GM10266 (cell line): ENCODE results near the gene TGFB3.
"Not testable (repeated sequence)": the region's sequence is repeated elsewhere in the genome, so short reads cannot be mapped to it uniquely, and the experiment has no call there.

Experiments
- DNase-seq: peaks from one replicate; pipeline ENCODE4 v3.0.0; 2012; ENCODE audit errors: extremely low spot score
- TF ChIP-seq, protein P1 (sequence below): IDR thresholded peaks from 2 replicates; pipeline ENCODE4 v1.5.1; 2012; ENCODE audit warnings: mild to moderate bottlenecking, low read depth; ENCODE audit not compliant: control insufficient read depth, insufficient read depth; ENCODE audit errors: missing control alignments

The TGFB3 gene

DNA sequence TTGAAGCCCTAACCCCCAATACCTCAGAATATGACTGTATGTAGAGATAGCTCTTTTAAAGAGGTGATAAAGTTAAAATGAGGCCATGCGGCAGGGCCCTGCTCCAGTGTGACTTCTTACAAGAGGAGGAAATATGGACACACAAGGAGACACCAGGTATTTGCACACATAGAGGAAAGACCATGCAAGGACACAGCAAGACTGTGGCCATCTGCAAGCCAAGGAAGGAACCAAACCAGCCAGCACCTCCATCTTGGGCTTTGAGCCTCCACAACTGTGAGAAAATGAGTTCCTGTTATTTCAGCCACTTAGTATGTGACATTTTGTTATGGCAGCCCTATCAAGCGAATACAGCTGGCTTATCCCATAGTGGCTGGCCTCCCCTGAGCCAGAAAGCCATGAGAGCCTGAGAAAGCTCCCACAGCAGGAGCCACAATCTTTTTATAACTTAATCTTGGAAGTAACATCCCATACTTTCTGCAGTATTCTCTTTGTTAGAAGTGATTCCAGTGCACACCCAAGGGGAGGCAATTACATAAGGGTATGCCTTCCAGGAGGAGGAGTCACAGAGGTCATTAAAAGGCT lies 48.0 kb downstream of the TGFB3 start:
- DNase-seq = no peak
- TF ChIP-seq, protein P1, sequence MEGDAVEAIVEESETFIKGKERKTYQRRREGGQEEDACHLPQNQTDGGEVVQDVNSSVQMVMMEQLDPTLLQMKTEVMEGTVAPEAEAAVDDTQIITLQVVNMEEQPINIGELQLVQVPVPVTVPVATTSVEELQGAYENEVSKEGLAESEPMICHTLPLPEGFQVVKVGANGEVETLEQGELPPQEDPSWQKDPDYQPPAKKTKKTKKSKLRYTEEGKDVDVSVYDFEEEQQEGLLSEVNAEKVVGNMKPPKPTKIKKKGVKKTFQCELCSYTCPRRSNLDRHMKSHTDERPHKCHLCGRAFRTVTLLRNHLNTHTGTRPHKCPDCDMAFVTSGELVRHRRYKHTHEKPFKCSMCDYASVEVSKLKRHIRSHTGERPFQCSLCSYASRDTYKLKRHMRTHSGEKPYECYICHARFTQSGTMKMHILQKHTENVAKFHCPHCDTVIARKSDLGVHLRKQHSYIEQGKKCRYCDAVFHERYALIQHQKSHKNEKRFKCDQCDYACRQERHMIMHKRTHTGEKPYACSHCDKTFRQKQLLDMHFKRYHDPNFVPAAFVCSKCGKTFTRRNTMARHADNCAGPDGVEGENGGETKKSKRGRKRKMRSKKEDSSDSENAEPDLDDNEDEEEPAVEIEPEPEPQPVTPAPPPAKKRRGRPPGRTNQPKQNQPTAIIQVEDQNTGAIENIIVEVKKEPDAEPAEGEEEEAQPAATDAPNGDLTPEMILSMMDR = no peak

- TF ChIP-seq, protein P1 = no peak
- DNase-seq = no peak
These were observed 53.1 kb downstream of the TGFB3 start for GRCh38 chr14:75928690-75929181.

GRCh38 chr14:75927564-75928087 lies 54.2 kb downstream of the TGFB3 start:
- no peak for DNase-seq
- TF ChIP-seq, protein P1 = no peak

DNA sequence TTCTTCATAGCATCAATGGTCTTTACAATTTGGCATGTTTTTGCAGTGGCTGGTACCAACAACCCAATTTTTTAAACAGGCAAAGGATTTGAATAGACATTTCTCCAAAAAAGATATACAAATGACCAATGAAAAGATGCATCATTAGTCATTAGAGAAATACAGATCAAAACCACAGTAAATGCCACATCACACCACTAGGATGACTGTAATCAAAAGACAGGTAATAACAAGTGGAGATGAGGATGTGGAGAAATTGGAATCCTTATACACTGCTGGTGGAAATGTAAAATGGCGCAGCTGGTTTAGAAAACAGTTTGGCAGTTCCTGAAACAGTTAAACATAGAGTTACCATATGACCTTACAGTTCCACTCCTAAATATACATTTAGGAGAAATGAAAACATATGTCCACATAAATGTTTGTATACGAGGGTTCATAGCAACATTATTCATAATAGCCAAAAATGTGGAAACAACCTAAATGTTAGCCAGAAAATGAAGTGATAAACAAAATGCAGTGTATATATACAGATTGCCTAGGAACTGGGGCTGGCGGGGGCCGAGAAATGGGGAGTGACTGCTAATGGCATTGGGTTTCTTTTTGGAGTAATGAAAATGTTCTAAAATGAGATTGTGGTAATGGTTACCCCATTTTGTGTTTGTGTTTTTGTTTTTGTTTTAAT lies 55.2 kb downstream of the TGFB3 start:
- DNase-seq = no peak
- TF ChIP-seq, protein P1 = no peak

DNA sequence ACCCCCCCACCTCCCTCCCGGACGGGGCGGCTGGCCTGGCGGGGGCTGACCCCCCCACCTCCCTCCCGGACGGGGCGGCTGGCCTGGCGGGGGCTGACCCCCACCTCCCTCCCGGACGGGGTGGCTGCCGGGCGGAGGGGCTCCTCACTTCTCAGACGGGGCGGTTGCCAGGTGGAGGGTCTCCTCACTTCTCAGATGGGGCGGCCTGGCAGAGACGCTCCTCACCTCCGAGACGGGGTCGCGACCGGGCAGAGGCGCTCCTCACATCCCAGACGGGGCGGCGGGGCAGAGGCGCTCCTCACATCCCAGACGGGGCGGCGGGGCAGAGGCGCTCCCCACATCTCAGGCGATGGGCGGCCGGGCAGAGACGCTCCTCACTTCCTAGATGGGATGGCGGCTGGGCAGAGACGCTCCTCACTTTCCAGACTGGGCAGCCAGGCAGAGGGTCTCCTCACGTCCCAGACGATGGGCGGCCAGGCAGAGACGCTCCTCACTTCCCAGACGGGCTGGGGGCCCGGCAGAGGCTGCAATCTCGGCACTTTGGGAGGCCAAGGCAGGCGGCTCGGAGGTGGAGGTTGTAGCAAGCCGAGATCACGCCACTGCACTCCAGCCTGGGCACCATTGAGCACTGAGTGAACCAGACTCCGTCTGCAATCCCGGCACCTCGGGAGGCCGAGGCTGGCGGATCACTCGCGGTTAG lies 56.5 kb downstream of the TGFB3 start:
- DNase-seq = not testable (repeated sequence)

DNA sequence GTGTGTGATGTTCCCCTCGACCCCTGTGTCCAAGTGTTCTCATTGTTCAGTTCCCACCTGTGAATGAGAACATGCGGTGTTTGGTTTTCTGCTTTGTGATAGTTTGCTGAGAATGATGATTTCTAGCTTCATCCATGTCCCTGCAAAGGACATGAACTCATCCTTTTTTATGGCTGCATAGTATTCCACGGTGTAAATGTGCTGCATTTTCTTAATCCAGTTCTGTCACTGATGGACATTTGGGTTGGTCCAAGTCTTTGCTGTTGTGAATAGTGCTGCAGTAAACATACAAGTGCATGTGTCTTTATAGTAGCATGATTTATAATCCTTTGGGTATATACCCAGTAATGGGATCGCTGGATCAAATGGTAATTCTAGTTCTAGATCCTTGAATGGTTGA lies 61.4 kb downstream of the TGFB3 start:
- not testable (repeated sequence) for DNase-seq

GRCh38 chr14:75917946-75918335 lies 63.9 kb downstream of the TGFB3 start:
- DNase-seq = no peak
- TF ChIP-seq, protein P1 = no peak
